ENCODE measurements around the gene NUCKS1. TPM values are rescaled to one million over a fixed set of nuclear protein-coding genes. Genes with fewer than 3 reads are reported as not detected.

Gene NUCKS1
- polyA plus RNA-seq, 1 donor from 2014 or later, result 134 TPM

- H4K20me1 ChIP-seq (ENCODE audit: insufficient read depth), result no peaks in the 10 kb centered on the region
- no peak overlapping the region for H3K9ac ChIP-seq (ENCODE audit: low read length)
- no peaks in the 10 kb centered on the region for H3K27me3 ChIP-seq (ENCODE audit: insufficient read depth, low read depth, low read length)
- no peak overlapping the region for H3K4me3 ChIP-seq (ENCODE audit: low read length)
- no peaks in the 10 kb centered on the region for H3K79me2 ChIP-seq (replicated peaks; ENCODE audit: insufficient read depth, low read length)
- H3K9me2 ChIP-seq (ENCODE audit: insufficient read depth, low read length), result no peaks in the 10 kb centered on the region
- peaks cover 31% of the 10 kb centered on the region for H3K36me3 ChIP-seq (ENCODE audit: insufficient read depth, low read length)
- no peaks in the 10 kb centered on the region for H3F3A ChIP-seq (ENCODE audit: insufficient read depth, low read length, poor library complexity, severe bottlenecking)
- no peak overlapping the region for H2AFZ ChIP-seq (ENCODE audit: low read depth, low read length)
- no peaks in the 10 kb centered on the region for H3K9me3 ChIP-seq (ENCODE audit: low read length)
- no peak overlapping the region for H3K27ac ChIP-seq (ENCODE audit: low read length)
- TF ChIP-seq SMC3 (conservative IDR thresholded peaks at IDR 0.05; ENCODE audit: poor library complexity) (no peak), TAF1 (IDR thresholded peaks at IDR 0.05; ENCODE audit: low read depth) (no peak), EP300 (conservative IDR thresholded peaks at IDR 0.05; ENCODE audit: poor library complexity, severe bottlenecking) (no peak), MXI1 (conservative IDR thresholded peaks at IDR 0.05; ENCODE audit: poor library complexity, severe bottlenecking) (no peak), EZH2 (IDR thresholded peaks at IDR 0.05; ENCODE audit: borderline replicate concordance, insufficient read depth, low read length, poor library complexity, severe bottlenecking) (no peak), RAD21 (conservative IDR thresholded peaks at IDR 0.05) (no peak), POLR2AphosphoS5 (IDR thresholded peaks at IDR 0.05) (no peak)
- TF ChIP-seq, protein P1, sequence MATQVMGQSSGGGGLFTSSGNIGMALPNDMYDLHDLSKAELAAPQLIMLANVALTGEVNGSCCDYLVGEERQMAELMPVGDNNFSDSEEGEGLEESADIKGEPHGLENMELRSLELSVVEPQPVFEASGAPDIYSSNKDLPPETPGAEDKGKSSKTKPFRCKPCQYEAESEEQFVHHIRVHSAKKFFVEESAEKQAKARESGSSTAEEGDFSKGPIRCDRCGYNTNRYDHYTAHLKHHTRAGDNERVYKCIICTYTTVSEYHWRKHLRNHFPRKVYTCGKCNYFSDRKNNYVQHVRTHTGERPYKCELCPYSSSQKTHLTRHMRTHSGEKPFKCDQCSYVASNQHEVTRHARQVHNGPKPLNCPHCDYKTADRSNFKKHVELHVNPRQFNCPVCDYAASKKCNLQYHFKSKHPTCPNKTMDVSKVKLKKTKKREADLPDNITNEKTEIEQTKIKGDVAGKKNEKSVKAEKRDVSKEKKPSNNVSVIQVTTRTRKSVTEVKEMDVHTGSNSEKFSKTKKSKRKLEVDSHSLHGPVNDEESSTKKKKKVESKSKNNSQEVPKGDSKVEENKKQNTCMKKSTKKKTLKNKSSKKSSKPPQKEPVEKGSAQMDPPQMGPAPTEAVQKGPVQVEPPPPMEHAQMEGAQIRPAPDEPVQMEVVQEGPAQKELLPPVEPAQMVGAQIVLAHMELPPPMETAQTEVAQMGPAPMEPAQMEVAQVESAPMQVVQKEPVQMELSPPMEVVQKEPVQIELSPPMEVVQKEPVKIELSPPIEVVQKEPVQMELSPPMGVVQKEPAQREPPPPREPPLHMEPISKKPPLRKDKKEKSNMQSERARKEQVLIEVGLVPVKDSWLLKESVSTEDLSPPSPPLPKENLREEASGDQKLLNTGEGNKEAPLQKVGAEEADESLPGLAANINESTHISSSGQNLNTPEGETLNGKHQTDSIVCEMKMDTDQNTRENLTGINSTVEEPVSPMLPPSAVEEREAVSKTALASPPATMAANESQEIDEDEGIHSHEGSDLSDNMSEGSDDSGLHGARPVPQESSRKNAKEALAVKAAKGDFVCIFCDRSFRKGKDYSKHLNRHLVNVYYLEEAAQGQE (IDR thresholded peaks at IDR 0.05; ENCODE audit: borderline replicate concordance), result no peak
- TF ChIP-seq, protein P2, sequence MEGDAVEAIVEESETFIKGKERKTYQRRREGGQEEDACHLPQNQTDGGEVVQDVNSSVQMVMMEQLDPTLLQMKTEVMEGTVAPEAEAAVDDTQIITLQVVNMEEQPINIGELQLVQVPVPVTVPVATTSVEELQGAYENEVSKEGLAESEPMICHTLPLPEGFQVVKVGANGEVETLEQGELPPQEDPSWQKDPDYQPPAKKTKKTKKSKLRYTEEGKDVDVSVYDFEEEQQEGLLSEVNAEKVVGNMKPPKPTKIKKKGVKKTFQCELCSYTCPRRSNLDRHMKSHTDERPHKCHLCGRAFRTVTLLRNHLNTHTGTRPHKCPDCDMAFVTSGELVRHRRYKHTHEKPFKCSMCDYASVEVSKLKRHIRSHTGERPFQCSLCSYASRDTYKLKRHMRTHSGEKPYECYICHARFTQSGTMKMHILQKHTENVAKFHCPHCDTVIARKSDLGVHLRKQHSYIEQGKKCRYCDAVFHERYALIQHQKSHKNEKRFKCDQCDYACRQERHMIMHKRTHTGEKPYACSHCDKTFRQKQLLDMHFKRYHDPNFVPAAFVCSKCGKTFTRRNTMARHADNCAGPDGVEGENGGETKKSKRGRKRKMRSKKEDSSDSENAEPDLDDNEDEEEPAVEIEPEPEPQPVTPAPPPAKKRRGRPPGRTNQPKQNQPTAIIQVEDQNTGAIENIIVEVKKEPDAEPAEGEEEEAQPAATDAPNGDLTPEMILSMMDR (IDR thresholded peaks at IDR 0.05; ENCODE audit: poor library complexity, severe bottlenecking), result no peak
- H3K4me2 ChIP-seq (ENCODE audit: low read length), result no peak overlapping the region
These were observed 35.1 kb downstream of the NUCKS1 start for GRCh38 chr1:205714906-205715246.

DNA sequence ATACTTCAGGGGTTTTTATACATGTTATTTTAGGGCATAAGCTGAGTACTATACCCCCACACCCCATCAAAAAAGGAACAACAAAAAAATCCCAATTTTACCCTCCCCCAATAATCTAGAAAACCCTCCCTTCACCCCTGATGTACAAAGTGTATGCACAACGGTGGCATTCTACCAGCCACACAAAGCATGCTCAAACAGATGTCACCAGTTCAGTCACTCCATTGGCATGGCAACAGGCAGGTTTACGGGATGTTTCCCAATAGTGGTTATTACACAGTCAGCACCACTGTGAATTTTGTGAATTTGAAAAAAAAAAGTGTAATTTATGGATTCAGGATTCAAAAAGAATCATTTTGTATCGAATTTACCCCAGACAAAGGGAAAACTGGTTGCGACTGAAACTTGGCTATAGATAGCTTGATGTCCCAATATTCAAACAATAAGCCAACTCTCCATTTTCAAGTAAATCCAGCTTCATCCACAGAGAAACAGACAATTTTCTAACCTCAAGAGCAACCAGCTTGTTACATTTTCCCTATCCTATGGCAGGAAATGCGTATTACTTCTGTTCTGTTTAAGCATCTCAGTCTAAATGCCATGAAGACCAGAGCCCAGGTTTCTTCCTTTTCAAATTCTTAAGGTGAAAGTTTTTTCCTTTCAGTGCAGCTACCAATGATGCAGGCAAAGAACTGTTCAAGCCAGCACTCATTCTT is 35.6 kb downstream of the NUCKS1 start:
- no peak overlapping the region for H3K27ac ChIP-seq (ENCODE audit: low read length)

More for the DNA sequence above, 35.6 kb downstream of the NUCKS1 start:
- H4K20me1 ChIP-seq (ENCODE audit: insufficient read depth), result no peaks in the 10 kb centered on the region
- H3K4me3 ChIP-seq (ENCODE audit: low read length), result no peak overlapping the region
- no peaks in the 10 kb centered on the region for H3K9me3 ChIP-seq (ENCODE audit: low read length)
- H3K4me2 ChIP-seq (ENCODE audit: low read length), result no peak overlapping the region
- H3K9ac ChIP-seq (ENCODE audit: low read length), result no peak overlapping the region
- no peak overlapping the region for H2AFZ ChIP-seq (ENCODE audit: low read depth, low read length)
- peaks cover 25% of the 10 kb centered on the region for H3K36me3 ChIP-seq (ENCODE audit: insufficient read depth, low read length)
- TF ChIP-seq, protein P2 (IDR thresholded peaks at IDR 0.05; ENCODE audit: poor library complexity, severe bottlenecking), result no peak
- no peak for TF ChIP-seq EZH2 (IDR thresholded peaks at IDR 0.05; ENCODE audit: borderline replicate concordance, insufficient read depth, low read length, poor library complexity, severe bottlenecking)
- TF ChIP-seq POLR2AphosphoS5 (IDR thresholded peaks at IDR 0.05), result no peak
- TF ChIP-seq RAD21 (conservative IDR thresholded peaks at IDR 0.05), result no peak
- TF ChIP-seq MXI1 (conservative IDR thresholded peaks at IDR 0.05; ENCODE audit: poor library complexity, severe bottlenecking), result no peak
- no peak for TF ChIP-seq TAF1 (IDR thresholded peaks at IDR 0.05; ENCODE audit: low read depth)
- TF ChIP-seq SMC3 (conservative IDR thresholded peaks at IDR 0.05; ENCODE audit: poor library complexity), result no peak
- no peak for TF ChIP-seq EP300 (conservative IDR thresholded peaks at IDR 0.05; ENCODE audit: poor library complexity, severe bottlenecking)
- TF ChIP-seq, protein P1 (IDR thresholded peaks at IDR 0.05; ENCODE audit: borderline replicate concordance), result no peak
- H3K9me2 ChIP-seq (ENCODE audit: insufficient read depth, low read length), result no peaks in the 10 kb centered on the region
- no peaks in the 10 kb centered on the region for H3K27me3 ChIP-seq (ENCODE audit: insufficient read depth, low read depth, low read length)
- no peaks in the 10 kb centered on the region for H3K79me2 ChIP-seq (replicated peaks; ENCODE audit: insufficient read depth, low read length)
- no peaks in the 10 kb centered on the region for H3F3A ChIP-seq (ENCODE audit: insufficient read depth, low read length, poor library complexity, severe bottlenecking)

All from neural cell (in vitro differentiated cells).